Neuronal stem cell (in vitro differentiated cells): ENCODE measurements around the gene KCNJ6.
A peak's percentile ranks its signal among the peaks of the same experiment; 100 is the strongest.

Experiments used
- DNase-seq: peaks from one replicate; pipeline ENCODE4 v3.0.0-alpha.2; 2013; ENCODE audit warnings: low spot score
- H2AFZ ChIP-seq: one replicate; pipeline ENCODE4 v1.6.1; 2013; ENCODE audit warnings: mild to moderate bottlenecking, low read length, inconsistent platforms
- H2AK5ac ChIP-seq: 2 replicates; pipeline ENCODE4 v1.6.1; 2013; ENCODE audit warnings: low read depth, mild to moderate bottlenecking, inconsistent platforms, low read length, moderate library complexity, mixed read lengths
- H2BK120ac ChIP-seq: 2 replicates; pipeline ENCODE4 v1.6.1; 2013; ENCODE audit warnings: low read depth, mild to moderate bottlenecking, inconsistent platforms, low read length, moderate library complexity, mixed read lengths
- H2BK12ac ChIP-seq: one replicate; pipeline ENCODE4 v1.6.1; 2013; ENCODE audit warnings: low read length, inconsistent platforms
- H2BK15ac ChIP-seq: 2 replicates; pipeline ENCODE4 v1.6.1; 2013; ENCODE audit warnings: mild to moderate bottlenecking, low read length, inconsistent platforms, mixed read lengths
- H2BK5ac ChIP-seq: one replicate; pipeline ENCODE4 v1.6.1; 2013; ENCODE audit warnings: inconsistent platforms, mild to moderate bottlenecking, low read length, moderate library complexity
- H3K14ac ChIP-seq: one replicate; pipeline ENCODE4 v1.6.1; 2013; ENCODE audit warnings: low read length, inconsistent platforms
- H3K18ac ChIP-seq: 2 replicates; pipeline ENCODE4 v1.6.1; 2013; ENCODE audit warnings: low read length, inconsistent platforms
- H3K23ac ChIP-seq: 2 replicates; pipeline ENCODE4 v1.6.1; 2013; ENCODE audit warnings: low read depth, mild to moderate bottlenecking, mixed read lengths, low read length, inconsistent platforms; ENCODE audit not compliant: poor library complexity
- H3K27ac ChIP-seq: replicated peaks from 3 replicates; pipeline ENCODE4 v1.5.1; 2013; ENCODE audit warnings: low read length, inconsistent platforms
- H3K27me3 ChIP-seq, 3 experiments: 2 replicates each; pipeline ENCODE4 v1.6.1; 2013; ENCODE audit warnings: low read length in 3 of 3, mild to moderate bottlenecking in 2 of 3, inconsistent platforms in 1 of 3, low read depth in 1 of 3, mixed read lengths in 1 of 3, moderate library complexity in 1 of 3; ENCODE audit not compliant: control insufficient read depth in 3 of 3, insufficient read depth in 3 of 3
- H3K36me3 ChIP-seq, 2 donors: replicated peaks in 1 of 2; 2 replicates each; pipeline ENCODE4 v1.6.1; 2013; ENCODE audit warnings: low read length in 2 of 2; ENCODE audit not compliant: control insufficient read depth in 2 of 2, insufficient read depth in 2 of 2
- H3K4ac ChIP-seq: 2 replicates; pipeline ENCODE4 v1.6.1; 2013; ENCODE audit warnings: inconsistent platforms, mild to moderate bottlenecking, low read length, moderate library complexity
- H3K4me1 ChIP-seq, 2 donors: 1 replicate in 1 of 2; 2 replicates in 1 of 2; pipeline ENCODE4 v1.6.1; 2013; ENCODE audit warnings: low read length in 2 of 2, low read depth in 1 of 2; ENCODE audit not compliant: control insufficient read depth in 2 of 2, insufficient read depth in 1 of 2
- H3K4me2 ChIP-seq: one replicate; pipeline ENCODE4 v1.6.1; 2013; ENCODE audit warnings: mild to moderate bottlenecking, low read length, inconsistent platforms; ENCODE audit not compliant: insufficient read depth, poor library complexity, severe bottlenecking
- H3K4me3 ChIP-seq, 2 donors: 2 replicates each; pipeline ENCODE4 v1.5.1; 2013; ENCODE audit warnings: low read length in 2 of 2, mild to moderate bottlenecking in 2 of 2, inconsistent platforms in 1 of 2, moderate library complexity in 1 of 2
- H3K79me1 ChIP-seq: one replicate; pipeline ENCODE4 v1.6.1; 2013; ENCODE audit warnings: low read depth, mild to moderate bottlenecking, inconsistent platforms, low read length, moderate library complexity
- H3K9ac ChIP-seq: one replicate; pipeline ENCODE4 v1.6.1; 2013; ENCODE audit warnings: mild to moderate bottlenecking, low read depth, low read length, inconsistent platforms; ENCODE audit not compliant: poor library complexity
- H3K9me3 ChIP-seq, 2 donors: replicated peaks in 1 of 2; 2 replicates each; pipeline versions ENCODE3 to v1.6.1; 2013; ENCODE audit warnings: low read length in 2 of 2, mild to moderate bottlenecking in 2 of 2, inconsistent platforms in 1 of 2, low read depth in 1 of 2, mixed read lengths in 1 of 2, moderate library complexity in 1 of 2; ENCODE audit not compliant: control insufficient read depth in 2 of 2, insufficient read depth in 1 of 2
- H4K8ac ChIP-seq: one replicate; pipeline ENCODE4 v1.6.1; 2013; ENCODE audit warnings: low read depth, mild to moderate bottlenecking, inconsistent platforms, low read length, moderate library complexity
- H4K91ac ChIP-seq: one replicate; pipeline ENCODE4 v1.6.1; 2013; ENCODE audit warnings: low read length, low read depth, mild to moderate bottlenecking, inconsistent platforms; ENCODE audit not compliant: poor library complexity
- WGBS, 2 donors: extraction: QIAGEN DNeasy Blood & Tissue Kit; methylation state at CpG; one replicate each; pipeline ENCODE4 v1.1.7; 2013; ENCODE audit warnings: missing lambda C conversion rate in 2 of 2, mixed read lengths in 1 of 2; ENCODE audit not compliant: insufficient read length in 2 of 2, insufficient replicate concordance in 1 of 2; ENCODE audit errors: extremely low coverage in 2 of 2; 5-methylcytosine and 5-hydroxymethylcytosine counted together

KCNJ6 gene

GRCh38 chr21:37630872-37631271 lies 285.4 kb downstream of the KCNJ6 start:
- H3K27ac ChIP-seq, result peak overlapping the region; percentile 94
- H3K4me2 ChIP-seq, result no peak overlapping the region
- no CpG with 5 or more reads among the region's 2 CpGs for WGBS, 2 donors
- H3K27me3 ChIP-seq, result no peaks in the 10 kb centered on the region
- H4K8ac ChIP-seq, result no peak overlapping the region
- no peak overlapping the region for H3K9ac ChIP-seq
- no peaks in the 10 kb centered on the region for H3K36me3 ChIP-seq
- H2BK12ac ChIP-seq, result no peak overlapping the region
- H2BK5ac ChIP-seq, result no peak overlapping the region
- H2BK120ac ChIP-seq, result no peak overlapping the region
- no peak for DNase-seq
- no peak overlapping the region for H2BK15ac ChIP-seq
- H3K18ac ChIP-seq, result no peak overlapping the region
- no peak overlapping the region for H2AFZ ChIP-seq
- no peak overlapping the region for H3K4ac ChIP-seq
- H3K4me1 ChIP-seq, result peaks cover 4 to 9% of the 10 kb centered on the region in 2 donors
- H3K9me3 ChIP-seq, result peaks cover 3 to 27% of the 10 kb centered on the region in 2 donors
- no peak overlapping the region for H4K91ac ChIP-seq
- no peak overlapping the region for H2AK5ac ChIP-seq
- no peaks in the 10 kb centered on the region for H3K79me1 ChIP-seq
- no peak overlapping the region for H3K14ac ChIP-seq
- H3K23ac ChIP-seq, result no peak overlapping the region
- H3K4me3 ChIP-seq, result no peak overlapping the region

GRCh38 chr21:37628362-37628761 lies 287.9 kb downstream of the KCNJ6 start:
- no peak overlapping the region for H2BK12ac ChIP-seq
- no peak overlapping the region for H3K4me3 ChIP-seq
- no peak overlapping the region for H4K91ac ChIP-seq
- H4K8ac ChIP-seq, result no peak overlapping the region
- no peak overlapping the region for H3K9ac ChIP-seq
- no peaks in the 10 kb centered on the region for H3K36me3 ChIP-seq
- no peak overlapping the region for H3K4me2 ChIP-seq
- no peak overlapping the region for H3K27ac ChIP-seq
- DNase-seq, result no peak
- no CpG with 5 or more reads among the region's 3 CpGs for WGBS, 2 donors
- peaks cover 0 to 23% of the 10 kb centered on the region in 2 donors for H3K9me3 ChIP-seq
- no peak overlapping the region for H3K14ac ChIP-seq
- H2BK120ac ChIP-seq, result no peak overlapping the region
- H3K18ac ChIP-seq, result no peak overlapping the region
- H2BK15ac ChIP-seq, result no peak overlapping the region
- no peak overlapping the region for H3K23ac ChIP-seq
- H2BK5ac ChIP-seq, result no peak overlapping the region
- peaks cover 9 to 17% of the 10 kb centered on the region in 2 donors for H3K4me1 ChIP-seq
- H2AK5ac ChIP-seq, result no peak overlapping the region
- no peaks in the 10 kb centered on the region for H3K27me3 ChIP-seq
- H3K79me1 ChIP-seq, result no peaks in the 10 kb centered on the region
- no peak overlapping the region for H2AFZ ChIP-seq
- H3K4ac ChIP-seq, result no peak overlapping the region

DNA sequence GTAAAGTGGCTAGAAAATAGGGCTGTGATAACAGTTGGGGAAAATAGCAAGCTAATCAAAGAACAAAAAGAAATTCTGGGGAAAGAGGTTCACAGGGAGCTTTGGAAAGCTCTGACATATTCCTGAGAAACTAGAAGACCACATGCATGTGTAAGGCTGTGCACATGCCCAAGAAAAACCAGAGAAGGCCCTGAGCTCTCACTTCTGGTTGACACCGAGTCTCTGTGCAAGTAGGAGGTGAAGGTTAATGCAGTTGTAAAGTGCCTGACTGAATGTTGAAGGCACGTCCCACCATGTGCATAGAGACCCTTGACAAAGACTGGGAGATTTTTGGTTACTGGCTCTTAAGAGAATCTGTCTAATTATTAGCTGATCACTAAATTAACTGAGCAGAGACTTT lies 288.7 kb downstream of the KCNJ6 start:
- Histone ChIP-seq H3K9ac (no peak overlapping the region), H3K27me3 (no peaks in the 10 kb centered on the region), H2BK120ac (no peak overlapping the region), H3K23ac (no peak overlapping the region), H3K9me3 (peaks cover 0 to 15% of the 10 kb centered on the region in 2 donors), H3K4ac (no peak overlapping the region), H3K18ac (no peak overlapping the region), H3K27ac (no peak overlapping the region), H2AFZ (no peak overlapping the region), H2AK5ac (no peak overlapping the region), H3K4me2 (no peak overlapping the region), H3K36me3 (no peaks in the 10 kb centered on the region), H3K4me3 (no peak overlapping the region), H2BK5ac (no peak overlapping the region), H4K91ac (no peak overlapping the region), H3K14ac (no peak overlapping the region), H4K8ac (no peak overlapping the region), H3K79me1 (no peaks in the 10 kb centered on the region), H2BK12ac (no peak overlapping the region), H3K4me1 (peaks cover 9 to 19% of the 10 kb centered on the region in 2 donors), H2BK15ac (no peak overlapping the region)
- no peak for DNase-seq
- no CpG with 5 or more reads among the region's 2 CpGs for WGBS, 2 donors

DNA sequence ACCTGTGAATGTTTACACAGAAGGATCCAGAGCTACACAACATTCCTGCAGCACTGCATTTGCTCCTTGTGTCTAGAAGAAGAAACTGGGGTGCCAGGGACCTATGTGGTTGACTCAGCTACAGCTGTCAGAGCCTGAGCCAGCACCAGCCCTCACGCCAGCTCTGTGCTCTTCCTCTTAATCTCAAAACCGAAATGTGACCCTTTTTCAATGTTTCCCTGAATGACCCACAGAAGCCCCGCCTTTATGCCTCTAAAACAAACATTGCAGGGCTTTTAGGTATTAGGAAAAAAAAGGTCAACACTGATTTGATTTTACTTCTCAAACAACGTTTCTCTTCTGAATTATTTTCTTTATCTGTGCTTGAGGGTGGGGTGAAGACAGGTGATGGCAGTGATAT lies 289.2 kb downstream of the KCNJ6 start:
- no peak overlapping the region for H2BK5ac ChIP-seq
- H2AFZ ChIP-seq, result no peak overlapping the region
- no peaks in the 10 kb centered on the region for H3K27me3 ChIP-seq
- no peak overlapping the region for H3K23ac ChIP-seq
- no peak overlapping the region for H3K27ac ChIP-seq
- no peak overlapping the region for H2BK12ac ChIP-seq
- no peaks in the 10 kb centered on the region for H3K36me3 ChIP-seq
- H4K8ac ChIP-seq, result no peak overlapping the region
- H2AK5ac ChIP-seq, result no peak overlapping the region
- no peak overlapping the region for H2BK15ac ChIP-seq
- H3K4me3 ChIP-seq, result no peak overlapping the region
- no peak overlapping the region for H3K4me2 ChIP-seq
- H3K14ac ChIP-seq, result no peak overlapping the region
- H3K9ac ChIP-seq, result no peak overlapping the region
- H3K4ac ChIP-seq, result no peak overlapping the region
- H3K79me1 ChIP-seq, result no peaks in the 10 kb centered on the region
- no peak for DNase-seq
- H4K91ac ChIP-seq, result no peak overlapping the region
- H2BK120ac ChIP-seq, result no peak overlapping the region
- no CpG with 5 or more reads among the region's 4 CpGs for WGBS, 2 donors
- peaks cover 0 to 13% of the 10 kb centered on the region in 2 donors for H3K9me3 ChIP-seq
- H3K4me1 ChIP-seq, result peaks cover 9 to 24% of the 10 kb centered on the region in 2 donors
- no peak overlapping the region for H3K18ac ChIP-seq
